ENCODE data around the gene EPHA8. TPM values are rescaled to one million over a fixed set of nuclear protein-coding genes. Genes with fewer than 3 reads are reported as not detected.

The EPHA8 gene
- total RNA-seq, 1 donor, result not detected

DNA sequence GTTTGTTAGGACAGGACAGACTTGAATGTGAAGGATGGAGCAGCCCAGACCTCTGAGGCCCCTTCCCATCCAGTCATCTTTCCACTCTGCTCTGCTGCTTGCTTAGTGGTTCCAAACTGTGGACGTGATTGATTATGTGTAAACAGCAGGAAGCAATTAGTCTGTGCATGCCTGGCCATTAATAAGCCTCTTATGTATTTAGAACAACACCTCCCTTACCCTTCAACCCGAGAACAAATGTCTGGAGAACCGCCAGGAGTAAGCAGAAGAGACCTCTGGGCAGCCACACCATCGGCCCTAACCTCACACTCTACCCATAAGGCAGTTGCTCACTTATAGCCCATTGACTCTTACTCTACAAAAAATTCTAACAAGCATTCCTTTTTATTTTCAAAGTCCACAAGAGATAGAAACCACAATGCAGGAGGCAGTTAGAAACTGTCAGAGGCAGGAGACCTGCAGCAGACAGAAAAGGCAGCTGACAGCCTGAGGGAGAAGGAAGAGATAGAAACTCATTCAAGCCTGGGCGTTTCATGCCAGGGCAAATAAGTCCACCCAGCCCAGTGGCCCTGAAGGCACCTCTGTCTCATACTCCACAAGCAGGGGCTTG lies 5.8 kb upstream of the EPHA8 start:
- DNase-seq (ENCODE audit: low read depth), result no peak
- TF ChIP-seq CTCF (IDR thresholded peaks at IDR 0.05; ENCODE audit: insufficient read depth, low read length), result no peak
- H3K4me3 ChIP-seq (ENCODE audit: low read depth, low read length), result no peak overlapping the region

DNA sequence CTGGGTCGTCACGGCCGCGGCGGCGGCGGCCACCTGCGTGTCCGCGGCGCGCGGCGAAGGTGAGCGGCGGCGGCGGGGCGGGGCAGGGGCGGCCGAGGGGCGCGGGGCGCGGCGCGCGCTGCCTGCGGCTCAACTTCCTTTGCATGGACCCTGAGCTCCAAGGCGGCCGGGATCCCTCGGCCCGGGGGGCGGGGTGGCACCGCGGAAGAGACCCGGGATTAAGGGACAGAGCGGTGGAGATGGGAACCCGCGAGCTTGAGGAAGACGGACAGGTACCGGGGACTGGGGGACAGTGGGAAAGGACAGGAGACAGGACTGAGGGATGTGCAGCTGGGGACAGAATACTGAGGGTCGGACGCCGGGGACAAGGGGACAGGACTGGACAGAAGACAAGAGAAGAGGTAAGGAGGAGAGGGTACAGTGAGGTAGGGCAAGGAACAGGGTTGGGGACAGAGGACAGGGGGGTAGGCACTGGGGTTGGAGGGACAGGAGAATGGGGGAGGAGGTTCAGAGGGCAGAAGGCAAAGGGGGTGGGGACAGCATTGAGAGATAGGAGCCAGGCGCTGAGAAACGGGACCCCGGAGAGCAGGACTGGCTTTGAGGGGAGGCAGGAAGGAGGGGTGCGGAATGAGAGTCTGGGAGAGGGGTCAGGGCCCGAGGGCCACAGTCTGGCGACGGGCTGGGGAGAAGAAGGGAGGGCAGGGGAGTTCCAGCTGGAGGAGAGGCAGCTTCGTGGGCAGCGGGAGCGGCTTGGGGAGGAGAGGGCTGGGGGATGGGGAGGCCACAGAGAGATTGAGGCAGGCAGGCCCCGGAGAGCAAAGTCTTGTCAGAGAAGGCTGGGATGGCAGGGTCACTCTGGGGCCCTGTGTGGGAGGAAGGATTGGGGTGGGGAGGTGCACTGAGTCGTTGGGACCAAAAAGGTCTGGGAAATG lies 648 bp downstream of the EPHA8 start:
- no peak overlapping the region for H3K4me3 ChIP-seq (ENCODE audit: low read depth, low read length)
- no peak for TF ChIP-seq CTCF (IDR thresholded peaks at IDR 0.05; ENCODE audit: insufficient read depth, low read length)
- no peak for DNase-seq (ENCODE audit: low read depth)

DNA sequence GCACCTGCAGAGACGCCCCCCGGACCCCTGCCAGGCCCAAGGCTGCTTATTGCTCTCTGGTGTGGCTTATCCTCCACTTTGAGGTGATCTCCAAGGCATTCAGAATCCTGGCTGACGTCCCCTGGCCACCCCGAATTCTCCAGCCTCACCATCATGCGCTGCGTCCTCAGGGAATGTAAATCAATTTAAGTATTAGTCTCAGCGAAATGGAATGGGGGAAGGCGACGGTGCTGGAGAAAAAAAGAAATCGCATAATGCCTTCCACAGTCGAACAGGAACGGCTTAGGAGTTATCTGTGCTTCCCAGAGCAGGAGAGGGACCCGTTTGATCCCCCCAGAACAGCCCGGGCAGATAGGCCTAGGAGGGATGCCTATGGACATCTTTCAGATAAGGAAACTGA lies 2.9 kb downstream of the EPHA8 start:
- TF ChIP-seq CTCF (IDR thresholded peaks at IDR 0.05; ENCODE audit: insufficient read depth, low read length), result no peak
- no peak for DNase-seq (ENCODE audit: low read depth)
- no peak overlapping the region for H3K4me3 ChIP-seq (ENCODE audit: low read depth, low read length)

DNA sequence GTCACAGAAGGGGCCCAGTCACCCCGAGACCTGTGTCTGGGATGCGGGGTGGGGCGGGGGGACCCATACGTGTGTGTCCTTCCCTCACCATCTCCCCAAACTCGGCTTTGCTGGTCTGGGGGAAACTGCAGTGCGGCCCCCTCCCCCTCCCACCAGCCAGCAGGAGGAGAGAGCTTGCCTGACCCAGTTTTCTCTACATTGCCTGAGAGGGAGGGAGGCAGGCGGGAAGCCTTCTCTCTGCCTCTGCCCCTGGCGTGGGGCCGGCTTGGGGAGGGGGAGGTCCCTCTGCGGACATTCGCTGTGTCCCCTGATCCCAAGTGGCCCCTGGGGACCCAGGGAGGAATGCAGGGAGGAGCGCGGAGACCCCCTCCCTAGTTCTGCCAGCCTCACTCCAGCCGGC lies 3.9 kb downstream of the EPHA8 start:
- TF ChIP-seq CTCF (IDR thresholded peaks at IDR 0.05; ENCODE audit: insufficient read depth, low read length), result no peak
- no peak for DNase-seq (ENCODE audit: low read depth)
- H3K4me3 ChIP-seq (ENCODE audit: low read depth, low read length), result no peak overlapping the region

DNA sequence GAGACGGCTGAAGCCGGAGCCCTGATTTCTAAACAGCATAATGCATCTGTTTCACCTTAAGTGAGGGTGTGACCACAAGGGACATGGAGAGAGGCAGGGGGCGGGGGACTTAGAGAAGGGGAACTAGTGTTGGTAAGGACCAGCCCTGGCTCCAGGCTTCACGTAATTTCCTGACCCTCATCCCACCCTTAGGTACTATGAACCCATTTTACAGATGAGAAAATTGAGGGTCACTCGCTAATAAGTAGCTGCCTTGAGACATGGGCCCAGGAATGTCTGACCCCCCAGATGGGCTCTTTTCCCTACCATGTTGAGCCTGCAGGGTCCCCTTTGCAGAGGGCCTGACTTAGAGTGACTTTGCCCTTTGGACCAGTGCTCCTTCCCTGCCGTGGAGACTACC lies 4.7 kb downstream of the EPHA8 start:
- no peak overlapping the region for H3K4me3 ChIP-seq (ENCODE audit: low read depth, low read length)
- TF ChIP-seq CTCF (IDR thresholded peaks at IDR 0.05; ENCODE audit: insufficient read depth, low read length), result no peak
- no peak for DNase-seq (ENCODE audit: low read depth)

GRCh38 chr1:22569269-22569668 lies 6.0 kb downstream of the EPHA8 start:
- no peak for TF ChIP-seq CTCF (IDR thresholded peaks at IDR 0.05; ENCODE audit: insufficient read depth, low read length)
- no peak for DNase-seq (ENCODE audit: low read depth)
- no peak overlapping the region for H3K4me3 ChIP-seq (ENCODE audit: low read depth, low read length)
